Prostate gland (tissue), 2 donors: ENCODE data around the gene DPYD. TPM values are rescaled to one million over a fixed set of nuclear protein-coding genes. Genes with fewer than 3 reads are reported as not detected.

Experiments used
- DNase-seq: peaks from one replicate; pipeline ENCODE4 v3.0.0-alpha.2; 2019; ENCODE audit warnings: low spot score
- H3K27ac ChIP-seq, 2 donors: fragments of 200-600 bp; sonication (generic); 2 replicates each; pipeline ENCODE4 v1.5.1; 2017 to 2019
- H3K27me3 ChIP-seq: fragments of 200-600 bp; sonication (generic); replicated peaks from 2 replicates; pipeline ENCODE4 v1.5.1; 2019; ENCODE audit not compliant: insufficient read depth
- H3K36me3 ChIP-seq, 2 donors: fragments of 200-600 bp; sonication (generic); 1 replicate in 1 of 2; 2 replicates in 1 of 2; pipeline versions ENCODE4 v1.5.1 to v1.8.1; 2017 to 2019
- H3K4me1 ChIP-seq: fragments of 200-600 bp; sonication (generic); replicated peaks from 2 replicates; pipeline ENCODE4 v1.5.1; 2019
- H3K4me3 ChIP-seq, 2 donors: fragments of 200-600 bp; sonication (generic); 2 replicates each; pipeline ENCODE4 v1.5.1; 2017 to 2019
- H3K9me3 ChIP-seq: fragments of 200-600 bp; sonication (generic); 2 replicates; pipeline ENCODE4 v1.5.1; 2017
- CTCF ChIP-seq, 4 experiments: fragments of 200-600 bp in 2 of 4; fragments of 450-650 bp in 2 of 4; sonication (generic) in 2 of 4; IDR thresholded peaks; 1 replicate in 3 of 4; 2 replicates in 1 of 4; pipeline ENCODE4 v1.5.1; 2016 to 2019; ENCODE audit warnings: antibody characterized with exemption in 4 of 4, mild to moderate bottlenecking in 2 of 4, moderate library complexity in 2 of 4
- POLR2A ChIP-seq: fragments of 450-650 bp; IDR thresholded peaks from one replicate; pipeline ENCODE4 v1.6.1; 2016; ENCODE audit warnings: antibody characterized with exemption, mild to moderate bottlenecking
- POLR2AphosphoS5 ChIP-seq: sonication (generic); formaldehyde crosslinking; IDR thresholded peaks from one replicate; pipeline ENCODE4 v1.6.1; 2017; ENCODE audit warnings: antibody characterized with exemption
- WGBS: methylation state at CpG from one replicate; pipeline ENCODE4 v1.1.5; 2018; 5-methylcytosine and 5-hydroxymethylcytosine counted together
- intact Hi-C: fragments of 100-400 bp; cut with DNase I; formaldehyde crosslinking; loops from one replicate; pipeline ENCODE4 v1.14.2; 2022
- total RNA-seq, 2 donors: library from RNA; depleted of rRNA; stranded (reverse); fragments of >200 nt; gene quantifications; one replicate each; pipeline ENCODE4 v1.1.0, GENCODE V29; 2016

DPYD gene
- total RNA-seq, 2 donors from 2014 or later, result 18.2 to 19.7 TPM

DNA sequence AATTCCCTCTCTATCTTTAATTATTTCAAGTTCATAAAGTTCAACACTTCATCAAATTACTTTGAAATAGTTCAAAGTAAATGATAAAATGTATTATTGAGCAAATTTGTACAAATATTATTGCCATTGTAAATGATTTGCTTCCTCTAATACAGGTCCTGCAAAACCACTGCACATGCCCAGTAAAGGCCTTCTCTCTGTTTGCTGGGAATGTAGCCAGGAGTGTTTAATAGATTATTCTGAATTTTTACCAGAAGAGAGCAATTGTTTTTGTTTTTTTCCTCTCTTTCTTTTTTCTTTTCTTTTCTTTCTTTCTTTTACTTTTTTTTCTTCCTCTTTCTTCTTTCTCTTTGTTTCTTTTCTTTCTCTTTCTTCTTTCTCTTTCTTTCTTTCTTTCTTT is 713.0 kb downstream of the DPYD start:
- TF ChIP-seq POLR2A (no peak), POLR2AphosphoS5 (no peak), CTCF (IDR thresholded peaks at IDR 0.05) (no peak)
- no peaks in the 10 kb centered on the region for H3K36me3 ChIP-seq
- intact Hi-C loops, result no loop called here

GRCh38 chr1:97204468-97204867 is 716.4 kb downstream of the DPYD start:
- Histone ChIP-seq H3K27ac (no peak overlapping the region), H3K36me3 (no peaks in the 10 kb centered on the region), H3K9me3 (no peaks in the 10 kb centered on the region), H3K27me3 (no peaks in the 10 kb centered on the region), H3K4me3 (no peak overlapping the region), H3K4me1 (no peaks in the 10 kb centered on the region)
- no peak for TF ChIP-seq POLR2AphosphoS5
- TF ChIP-seq POLR2A, result no peak
- TF ChIP-seq CTCF (IDR thresholded peaks at IDR 0.05), result no peak
- intact Hi-C loops, result no loop called here
- DNase-seq, result no peak
- 64% methylated on average over 1 of the region's 1 CpG for WGBS

More for the DNA sequence above, 713.0 kb downstream of the DPYD start:
- no peaks in the 10 kb centered on the region for H3K27me3 ChIP-seq
- H3K4me3 ChIP-seq, result no peak overlapping the region
- H3K4me1 ChIP-seq, result no peaks in the 10 kb centered on the region
- H3K27ac ChIP-seq, result no peak overlapping the region
- DNase-seq, result no peak
- no peaks in the 10 kb centered on the region for H3K9me3 ChIP-seq

GRCh38 chr1:97202481-97203380 is 718.1 kb downstream of the DPYD start:
- WGBS, result 81% methylated on average over 5 of the region's 5 CpGs
- no peak for TF ChIP-seq POLR2AphosphoS5
- no peak for TF ChIP-seq CTCF (IDR thresholded peaks at IDR 0.05)
- TF ChIP-seq POLR2A, result no peak

DNA sequence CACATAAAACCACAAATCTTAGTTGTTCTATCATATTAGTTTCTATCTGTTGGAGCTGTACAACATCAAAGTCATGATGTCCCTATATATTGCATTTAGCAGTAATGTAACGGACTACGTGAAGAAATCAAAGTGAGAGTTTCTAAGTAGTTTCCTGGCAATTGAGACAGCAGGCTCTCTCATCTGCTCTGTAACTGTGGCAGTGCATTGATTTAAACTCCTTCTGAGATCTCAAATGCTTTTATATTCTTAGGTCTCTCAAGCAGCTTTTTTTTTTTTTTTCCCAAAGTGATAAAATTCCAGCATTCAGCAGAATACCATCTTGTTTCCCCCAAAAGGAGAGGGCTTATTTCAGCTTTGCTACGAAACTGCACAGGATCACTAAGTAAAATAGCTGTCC is 719.2 kb downstream of the DPYD start:
- H3K36me3 ChIP-seq, result no peaks in the 10 kb centered on the region
- H3K27ac ChIP-seq, result no peak overlapping the region
- TF ChIP-seq CTCF (IDR thresholded peaks at IDR 0.05) (no peak), POLR2AphosphoS5 (no peak), POLR2A (no peak)
- H3K4me1 ChIP-seq, result no peaks in the 10 kb centered on the region
- 94% methylated on average over 3 of the region's 3 CpGs for WGBS
- intact Hi-C loops, result no loop called here
- no peak for DNase-seq
- H3K27me3 ChIP-seq, result no peaks in the 10 kb centered on the region
- H3K9me3 ChIP-seq, result no peaks in the 10 kb centered on the region
- no peak overlapping the region for H3K4me3 ChIP-seq

More at GRCh38 chr1:97202481-97203380, 718.1 kb downstream of the DPYD start:
- no peaks in the 10 kb centered on the region for H3K9me3 ChIP-seq
- intact Hi-C loops, result no loop called here
- DNase-seq, result no peak
- no peak overlapping the region for H3K27ac ChIP-seq
- no peaks in the 10 kb centered on the region for H3K27me3 ChIP-seq
- no peaks in the 10 kb centered on the region for H3K4me1 ChIP-seq
- H3K36me3 ChIP-seq, result no peaks in the 10 kb centered on the region
- H3K4me3 ChIP-seq, result no peak overlapping the region

DNA sequence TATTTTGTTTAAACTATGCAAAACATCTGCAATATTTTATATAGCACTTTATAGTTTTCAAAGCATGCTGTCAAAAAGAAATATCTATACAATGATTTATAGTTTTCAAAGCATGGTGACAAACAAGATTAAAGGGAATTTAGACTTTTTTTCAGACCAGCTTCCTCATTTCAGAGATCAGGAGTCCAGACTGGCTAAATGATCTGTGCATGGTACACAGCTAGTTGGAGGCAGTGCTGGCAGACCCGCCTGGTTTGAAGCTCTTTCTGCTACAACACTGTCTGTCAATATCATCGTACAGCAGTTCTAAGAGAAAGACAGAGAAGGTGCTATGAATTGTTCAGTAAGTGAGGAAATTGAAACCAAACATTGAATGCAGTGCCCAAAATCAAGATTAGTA is 720.2 kb downstream of the DPYD start:
- intact Hi-C loops, result no loop called here
- TF ChIP-seq POLR2A (no peak), CTCF (IDR thresholded peaks at IDR 0.05) (no peak), POLR2AphosphoS5 (no peak)
- Histone ChIP-seq H3K27ac (no peak overlapping the region), H3K27me3 (no peaks in the 10 kb centered on the region), H3K9me3 (no peaks in the 10 kb centered on the region), H3K4me3 (no peak overlapping the region), H3K36me3 (no peaks in the 10 kb centered on the region), H3K4me1 (no peaks in the 10 kb centered on the region)
- 69% methylated on average over 2 of the region's 2 CpGs for WGBS
- no peak for DNase-seq
